CD4-positive, alpha-beta memory T cell (primary cell): ENCODE data around the gene SYTL3. TPM values are rescaled to one million over a fixed set of nuclear protein-coding genes. Genes with fewer than 3 reads are reported as not detected.

ENCODE experiments used
- CTCF ChIA-PET: fragments of 350-600 bp; sonication (Branson Sonifier 250); formaldehyde crosslinking; loops from one replicate; lab custom pipeline; 2021; ENCODE audit warnings: inconsistent platforms; ENCODE audit not compliant: partially characterized antibody; lab: Charles Lee
- POLR2A ChIA-PET: fragments of 350-600 bp; sonication (Branson Sonifier 250); formaldehyde crosslinking; loops from one replicate; lab custom pipeline; 2021; ENCODE audit not compliant: partially characterized antibody; lab: Charles Lee
- DNase-seq, 5 donors: peaks; one replicate each; pipeline versions ENCODE4 v3.0.0 to v3.0.0-alpha.2; 2020 to 2022; ENCODE audit warnings: mixed read lengths in 1 of 5
- H3K27ac ChIP-seq: one replicate; pipeline ENCODE4 v1.7.0; 2013; ENCODE audit warnings: low read depth, low read length
- H3K27me3 ChIP-seq: 2 replicates; pipeline ENCODE4 v1.7.0; 2013; ENCODE audit warnings: mild to moderate bottlenecking, low read length, moderate library complexity; ENCODE audit not compliant: insufficient read depth
- H3K36me3 ChIP-seq: 2 replicates; pipeline ENCODE4 v1.7.0; 2013; ENCODE audit warnings: mild to moderate bottlenecking, low read length, moderate library complexity; ENCODE audit not compliant: insufficient read depth
- H3K4me1 ChIP-seq: 2 replicates; pipeline ENCODE4 v1.7.0; 2013; ENCODE audit warnings: mild to moderate bottlenecking, low read length, moderate library complexity; ENCODE audit not compliant: insufficient read depth
- H3K4me3 ChIP-seq, 2 donors: one replicate each; pipeline ENCODE4 v1.7.0; 2013; ENCODE audit warnings: low read length in 2 of 2, mild to moderate bottlenecking in 1 of 2
- H3K9me3 ChIP-seq, 2 donors: one replicate each; pipeline ENCODE4 v1.7.0; 2013; ENCODE audit warnings: low read length in 2 of 2, control low read depth in 1 of 2; ENCODE audit not compliant: control insufficient read depth in 1 of 2
- H3K27ac Mint-ChIP-seq, 7 donors: one replicate each; pipeline ENCODE4 v1.8.0; 2020 to 2021; ENCODE audit warnings: mixed read lengths in 7 of 7, mild to moderate bottlenecking in 6 of 7, inconsistent platforms in 3 of 7, moderate library complexity in 3 of 7
- H3K27me3 Mint-ChIP-seq, 2 donors: one replicate each; pipeline ENCODE4 v1.8.0; 2020 to 2021; ENCODE audit warnings: mixed read lengths in 2 of 2
- H3K36me3 Mint-ChIP-seq, 2 donors: one replicate each; pipeline ENCODE4 v1.8.0; 2020 to 2021; ENCODE audit warnings: mixed read lengths in 2 of 2, inconsistent platforms in 1 of 2, mild to moderate bottlenecking in 1 of 2
- H3K4me1 Mint-ChIP-seq, 4 donors: one replicate each; pipeline ENCODE4 v1.8.0; 2020 to 2021; ENCODE audit warnings: mixed read lengths in 4 of 4, mild to moderate bottlenecking in 1 of 4
- H3K4me3 Mint-ChIP-seq, 8 donors: one replicate each; pipeline ENCODE4 v1.8.0; 2020 to 2021; ENCODE audit warnings: mixed read lengths in 8 of 8, mild to moderate bottlenecking in 7 of 8, moderate library complexity in 6 of 8, inconsistent platforms in 3 of 8
- H3K9me3 Mint-ChIP-seq, 8 donors: one replicate each; pipeline ENCODE4 v1.8.0; 2020 to 2021; ENCODE audit warnings: mixed read lengths in 8 of 8, mild to moderate bottlenecking in 5 of 8, inconsistent platforms in 3 of 8, moderate library complexity in 1 of 8
- intact Hi-C: fragments of 100-400 bp; cut with micrococcal nuclease; formaldehyde crosslinking; loops from one replicate; pipeline ENCODE4 v1.15.1; 2023
- polyA plus RNA-seq, 2 donors: library from polyadenylated mRNA; unstranded; fragments of 300-500 nt; fragmentation: Illumina TruSeq; gene quantifications; one replicate each; pipeline ENCODE4 v1.2.3, GENCODE V29; 2021
- total RNA-seq, 2 experiments: library from RNA; stranded (reverse); gene quantifications; one replicate each; pipeline ENCODE4 v1.2.3, GENCODE V29; 2021

SYTL3 gene
- total and polyA plus RNA-seq, 4 experiments from 2014 or later, result 11.9 to 24.3 (median 17.8) TPM

DNA sequence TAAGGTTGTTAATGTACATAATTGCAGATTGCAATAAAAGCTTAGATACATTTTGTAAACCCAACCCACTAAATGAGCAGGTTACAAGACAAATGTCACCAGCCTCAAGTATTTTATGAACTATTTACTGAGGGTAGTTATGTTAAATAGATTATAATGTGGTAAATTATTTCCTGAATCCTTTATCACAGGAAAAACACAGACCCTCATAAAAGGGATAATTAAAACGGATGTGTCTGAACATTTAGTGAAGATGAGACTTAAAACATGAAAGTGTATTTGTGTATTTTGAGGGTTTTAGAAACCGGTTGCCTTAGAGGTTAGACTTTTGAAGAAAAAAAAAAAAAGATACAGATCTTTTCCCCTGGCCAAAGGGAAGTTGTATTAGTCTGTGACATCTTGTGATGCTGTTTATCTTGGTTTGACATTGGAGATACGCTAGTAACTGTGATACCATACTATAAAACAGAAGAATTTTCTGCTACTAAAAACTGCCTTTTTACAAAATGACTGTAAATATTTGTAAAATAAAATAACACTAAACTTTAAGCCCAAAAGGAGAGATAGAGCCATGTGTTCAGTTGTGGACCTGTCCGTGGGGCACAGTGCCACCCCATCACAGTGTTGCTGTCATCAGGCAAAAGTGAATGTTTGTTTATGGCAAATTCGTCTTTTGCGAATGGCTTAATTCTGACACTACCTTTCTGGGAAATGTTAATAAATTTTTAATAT, 15.0 kb upstream of the SYTL3 start:
- H3K9me3 ChIP-seq, result no peaks in the 10 kb centered on the region
- Mint-ChIP-seq H3K4me1 (peaks cover 38 to 63% (median 53%) of the 10 kb centered on the region in 4 donors), H3K27ac (peak overlapping the region; percentile 83 to 96 (median 94)), H3K36me3 (peaks cover 61 to 79% of the 10 kb centered on the region in 2 donors), H3K4me3 (peak overlapping the region in 5 of 8 donors; percentile 55 to 70 (median 63)), H3K27me3 (no peaks in the 10 kb centered on the region), H3K9me3 (no peaks in the 10 kb centered on the region)
- peak in 4 of 5 donors; percentile 68 to 70 (median 70) for DNase-seq
- peak overlapping the region; percentile 32 for H3K27ac ChIP-seq
- H3K4me1 ChIP-seq, result peaks cover 60% of the 10 kb centered on the region
- intact Hi-C loops, result loop anchor here (1.0 to 2.0 kb wide), 2 partner anchors 8 to 14 kb away; no protein-coding TSS in a partner anchor
- CTCF ChIA-PET, result interaction anchor here (1.0 kb wide), 1 partner anchor 25 kb away, joined by 4 read pairs; no protein-coding TSS in a partner anchor
- peaks cover 62% of the 10 kb centered on the region for H3K36me3 ChIP-seq
- POLR2A ChIA-PET, result interaction anchor here (0.9 to 2.1 kb wide), 4 partner anchors 10 to 15 kb away, joined by 3 to 22 read pairs (median 5); partner anchors contain the start of genes DYNLT1 and SYTL3
- H3K27me3 ChIP-seq, result no peaks in the 10 kb centered on the region
- no peak overlapping the region for H3K4me3 ChIP-seq

DNA sequence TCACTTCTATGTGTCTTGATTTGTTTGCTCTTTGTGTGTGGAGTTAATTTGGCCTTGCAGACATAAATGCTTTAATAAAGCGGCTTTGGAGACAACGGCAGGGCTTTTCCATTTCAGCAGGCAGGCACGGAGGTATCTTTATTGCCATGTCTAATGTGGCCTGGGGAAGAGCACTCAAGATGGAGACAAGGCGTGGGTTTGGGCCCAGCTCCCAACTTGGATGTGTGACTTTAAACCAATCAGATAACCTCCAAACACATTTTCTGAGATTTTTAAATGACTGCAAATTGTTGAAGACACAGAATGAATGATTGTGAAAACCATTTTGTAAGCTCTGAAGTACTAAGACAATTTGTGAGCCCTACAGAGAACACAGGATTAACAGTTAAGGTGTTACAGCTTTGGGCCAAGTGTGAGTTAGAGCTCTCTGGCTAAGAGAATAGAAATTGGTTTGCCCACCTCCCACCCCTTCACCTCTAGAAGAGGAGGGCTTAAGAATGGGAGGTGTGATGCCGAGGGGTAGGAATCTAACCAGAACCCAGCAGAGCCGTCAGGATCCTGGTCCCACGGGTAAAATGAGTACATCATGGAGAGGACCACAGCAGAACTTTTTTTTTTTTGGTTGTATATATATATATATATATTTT, 14.3 kb upstream of the SYTL3 start:
- Histone ChIP-seq H3K27ac (peak overlapping the region; percentile 32), H3K9me3 (no peaks in the 10 kb centered on the region), H3K4me3 (no peak overlapping the region), H3K4me1 (peaks cover 67% of the 10 kb centered on the region), H3K27me3 (no peaks in the 10 kb centered on the region), H3K36me3 (peaks cover 59% of the 10 kb centered on the region)
- Mint-ChIP-seq H3K36me3 (peaks cover 65 to 82% of the 10 kb centered on the region in 2 donors), H3K27me3 (no peaks in the 10 kb centered on the region), H3K4me3 (peak overlapping the region in 6 of 8 donors; percentile 21 to 70 (median 60)), H3K9me3 (no peaks in the 10 kb centered on the region), H3K27ac (peak overlapping the region; percentile 83 to 96 (median 94)), H3K4me1 (peaks cover 42 to 70% (median 58%) of the 10 kb centered on the region in 4 donors)
- DNase-seq, result no peak
- CTCF ChIA-PET, result interaction anchor here (1.0 kb wide), 1 partner anchor 24 kb away, joined by 4 read pairs; no protein-coding TSS in a partner anchor
- POLR2A ChIA-PET, result interaction anchor here (0.8 to 2.1 kb wide), 3 partner anchors 10 to 18 kb away, joined by 3 to 22 read pairs (median 3); partner anchors contain the start of gene DYNLT1
- intact Hi-C loops, result loop anchor here (2.0 kb wide), 1 partner anchor 13 kb away; no protein-coding TSS in a partner anchor

DNA sequence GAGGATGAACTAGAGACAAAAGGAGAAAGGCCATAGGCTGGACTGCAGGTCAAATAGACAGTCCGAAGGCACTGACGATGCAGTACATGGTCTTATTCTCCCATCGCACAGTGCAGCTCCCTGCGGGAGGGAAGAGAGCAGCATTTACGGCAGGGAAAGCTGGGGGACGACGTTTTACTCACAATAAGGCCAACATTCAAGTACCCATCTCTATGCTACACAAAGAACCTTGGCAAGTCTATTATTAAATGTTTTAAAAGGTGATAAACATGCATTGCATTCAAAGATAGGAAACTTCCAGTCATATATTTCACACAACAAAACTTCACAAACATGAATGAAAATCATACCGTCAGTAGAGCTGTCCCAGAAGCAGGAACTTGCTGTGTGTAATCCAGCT, 13.1 kb upstream of the SYTL3 start:
- Mint-ChIP-seq H3K4me1 (peaks cover 44 to 75% (median 60%) of the 10 kb centered on the region in 4 donors), H3K36me3 (peaks cover 60 to 77% of the 10 kb centered on the region in 2 donors), H3K9me3 (no peaks in the 10 kb centered on the region), H3K4me3 (no peak overlapping the region), H3K27me3 (no peaks in the 10 kb centered on the region), H3K27ac (peak overlapping the region; percentile 26 to 92 (median 83))
- Histone ChIP-seq H3K4me1 (peaks cover 74% of the 10 kb centered on the region), H3K27me3 (no peaks in the 10 kb centered on the region), H3K36me3 (peaks cover 48% of the 10 kb centered on the region), H3K4me3 (no peak overlapping the region), H3K27ac (peak overlapping the region; percentile 13), H3K9me3 (no peaks in the 10 kb centered on the region)
- ChIA-PET POLR2A (interaction anchor here (1.4 to 2.1 kb wide), 2 partner anchors 9 to 12 kb away, joined by 4 to 22 read pairs; partner anchors contain the start of genes DYNLT1 and SYTL3), CTCF (interaction anchor here (1.5 kb wide), 1 partner anchor 23 kb away, joined by 4 read pairs; no protein-coding TSS in a partner anchor)
- intact Hi-C loops, result no loop called here
- DNase-seq, result no peak

DNA sequence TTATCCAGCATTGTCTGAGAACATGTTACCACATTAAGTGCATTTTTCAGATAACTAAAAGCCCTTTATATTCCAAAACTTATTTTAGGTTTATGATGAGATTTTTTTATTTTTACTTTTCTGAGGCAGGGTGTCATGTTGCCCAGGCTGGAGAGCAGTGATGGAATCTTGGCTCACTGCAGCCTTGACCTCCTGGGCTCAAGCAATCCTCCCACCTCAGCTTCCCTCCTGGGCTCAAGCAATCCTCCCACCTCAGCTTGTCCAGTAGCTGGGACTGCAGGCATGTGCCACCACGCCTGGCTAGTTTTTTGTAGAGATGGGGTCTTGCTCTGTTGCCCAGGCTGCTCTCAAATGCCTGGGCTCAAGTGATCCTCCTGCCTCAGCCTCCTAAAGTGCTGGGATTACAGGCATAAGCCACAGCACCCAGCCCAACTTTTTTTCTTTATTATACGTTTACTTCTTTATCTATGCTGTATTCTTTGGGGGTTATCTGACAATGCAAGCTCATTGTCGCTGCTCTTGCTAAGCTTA, 11.5 kb upstream of the SYTL3 start:
- peak overlapping the region; percentile 70 to 94 (median 91) for H3K27ac Mint-ChIP-seq
- peak overlapping the region in 3 of 8 donors; percentile 1 to 16 (median 4) for H3K4me3 Mint-ChIP-seq
- peak overlapping the region; percentile 13 for H3K27ac ChIP-seq
- ChIA-PET CTCF (interaction anchor here (1.0 to 1.3 kb wide), 3 partner anchors 9 to 102 kb away, joined by 3 to 6 read pairs (median 4); no protein-coding TSS in a partner anchor), POLR2A (interaction anchor here (0.8 to 1.7 kb wide), 5 partner anchors 8 to 79 kb away, joined by 3 to 4 read pairs (median 3); no protein-coding TSS in a partner anchor)
- DNase-seq, result no peak
- no peaks in the 10 kb centered on the region for H3K9me3 Mint-ChIP-seq
- no peaks in the 10 kb centered on the region for H3K9me3 ChIP-seq
- intact Hi-C loops, result no loop called here
- H3K27me3 ChIP-seq, result no peaks in the 10 kb centered on the region
- H3K4me3 ChIP-seq, result no peak overlapping the region
- peaks cover 52 to 77% of the 10 kb centered on the region in 2 donors for H3K36me3 Mint-ChIP-seq
- peaks cover 54 to 86% (median 71%) of the 10 kb centered on the region in 4 donors for H3K4me1 Mint-ChIP-seq
- peaks cover 44% of the 10 kb centered on the region for H3K36me3 ChIP-seq
- H3K27me3 Mint-ChIP-seq, result no peaks in the 10 kb centered on the region
- peaks cover 88% of the 10 kb centered on the region for H3K4me1 ChIP-seq

DNA sequence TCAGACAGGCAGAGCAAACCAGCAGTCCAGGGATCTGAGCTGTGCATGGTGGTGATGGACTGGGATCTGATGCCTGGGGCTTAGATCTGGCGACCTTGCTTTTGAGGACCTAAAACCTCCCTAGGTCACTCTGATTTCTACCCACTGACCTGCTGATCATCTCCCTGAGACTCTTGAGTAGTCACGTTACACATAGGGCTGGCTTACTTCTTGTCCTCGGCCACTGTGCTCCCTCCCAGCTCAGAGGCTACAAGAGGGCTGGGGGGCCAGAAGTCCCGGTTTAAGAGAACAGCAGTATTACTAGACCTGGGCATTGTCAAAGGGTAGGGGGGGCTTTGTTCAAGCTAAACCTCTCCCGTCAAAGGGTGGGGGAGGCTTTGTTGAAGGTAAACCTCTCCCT, 10.8 kb upstream of the SYTL3 start:
- POLR2A ChIA-PET, result interaction anchor here (0.8 to 1.7 kb wide), 5 partner anchors 9 to 80 kb away, joined by 3 to 4 read pairs (median 3); no protein-coding TSS in a partner anchor
- intact Hi-C loops, result no loop called here

DNA sequence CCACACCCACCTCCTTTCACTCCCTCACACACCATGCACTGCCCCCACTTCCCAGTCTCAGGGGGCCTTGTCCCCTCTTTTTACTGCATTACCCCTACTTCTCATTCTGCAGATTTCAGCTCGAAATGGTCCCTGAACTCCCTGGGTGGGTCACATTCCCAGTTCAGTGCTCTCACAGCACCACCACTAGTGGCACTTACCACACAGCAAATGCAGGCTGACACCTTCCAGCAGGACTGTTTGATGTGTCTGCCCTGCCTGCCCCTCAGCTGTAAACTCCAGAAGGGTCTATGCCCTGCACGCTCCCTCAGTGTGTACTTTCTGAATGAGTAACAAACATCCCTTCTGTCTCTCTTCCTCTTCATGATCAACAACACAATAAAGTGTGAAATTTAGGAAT, 9.3 kb upstream of the SYTL3 start:
- Histone ChIP-seq H3K9me3 (no peaks in the 10 kb centered on the region), H3K4me3 (peak overlapping the region in 1 of 2 donors; percentile 2), H3K36me3 (peaks cover 39% of the 10 kb centered on the region), H3K27ac (peak overlapping the region; percentile 38), H3K27me3 (no peaks in the 10 kb centered on the region), H3K4me1 (peaks cover 79% of the 10 kb centered on the region)
- no peaks in the 10 kb centered on the region for H3K27me3 Mint-ChIP-seq
- CTCF ChIA-PET, result interaction anchor here (1.2 to 1.3 kb wide), 2 partner anchors 13 to 51 kb away, joined by 3 to 6 read pairs; no protein-coding TSS in a partner anchor
- H3K9me3 Mint-ChIP-seq, result peaks cover 0 to 2% (median 0%) of the 10 kb centered on the region in 8 donors
- intact Hi-C loops, result loop anchor here (5.0 to 10.0 kb wide), 2 partner anchors 78 to 214 kb away; partner anchors contain the start of gene TMEM181
- no peak for DNase-seq
- H3K27ac Mint-ChIP-seq, result peak overlapping the region; percentile 74 to 92 (median 84)
- H3K36me3 Mint-ChIP-seq, result peaks cover 46 to 70% of the 10 kb centered on the region in 2 donors
- peak overlapping the region in 7 of 8 donors; percentile 5 to 67 (median 41) for H3K4me3 Mint-ChIP-seq
- POLR2A ChIA-PET, result interaction anchor here (1.0 to 7.0 kb wide), 4 partner anchors 9 to 74 kb away, joined by 5 to 130 read pairs (median 10); partner anchors contain the start of gene SYTL3
- H3K4me1 Mint-ChIP-seq, result peaks cover 54 to 85% (median 65%) of the 10 kb centered on the region in 4 donors

More for the DNA sequence above, 10.8 kb upstream of the SYTL3 start:
- peaks cover 0 to 2% (median 0%) of the 10 kb centered on the region in 8 donors for H3K9me3 Mint-ChIP-seq
- H3K36me3 ChIP-seq, result peaks cover 43% of the 10 kb centered on the region
- no peaks in the 10 kb centered on the region for H3K9me3 ChIP-seq
- CTCF ChIA-PET, result interaction anchor here (1.0 to 1.3 kb wide), 3 partner anchors 8 to 102 kb away, joined by 3 to 6 read pairs (median 4); no protein-coding TSS in a partner anchor
- peaks cover 56 to 89% (median 71%) of the 10 kb centered on the region in 4 donors for H3K4me1 Mint-ChIP-seq
- peaks cover 87% of the 10 kb centered on the region for H3K4me1 ChIP-seq
- H3K36me3 Mint-ChIP-seq, result peaks cover 51 to 80% of the 10 kb centered on the region in 2 donors
- no peak for DNase-seq
- peak overlapping the region in 1 of 8 donors; percentile 16 for H3K4me3 Mint-ChIP-seq
- no peaks in the 10 kb centered on the region for H3K27me3 Mint-ChIP-seq
- H3K27ac ChIP-seq, result peak overlapping the region; percentile 13
- H3K27ac Mint-ChIP-seq, result peak overlapping the region; percentile 70 to 94 (median 92)
- H3K4me3 ChIP-seq, result no peak overlapping the region
- H3K27me3 ChIP-seq, result no peaks in the 10 kb centered on the region
